ENCODE results near the gene NSD1. TPM values are rescaled to one million over a fixed set of nuclear protein-coding genes. Genes with fewer than 3 reads are reported as not detected.

The NSD1 gene
- total RNA-seq, 1 donor from 2014 or later = 111 TPM

GRCh38 chr5:177327539-177328522 lies 194.3 kb downstream of the NSD1 start:
- Mint-ChIP-seq H3K27ac (ENCODE audit: unreplicated experiment) (no peak overlapping the region), H3K4me3 (ENCODE audit: unreplicated experiment) (no peak overlapping the region), H3K4me1 (ENCODE audit: unreplicated experiment) (peaks cover 15% of the 10 kb centered on the region), H3K36me3 (ENCODE audit: low read depth, unreplicated experiment) (peaks cover 25% of the 10 kb centered on the region), H3K9me3 (ENCODE audit: unreplicated experiment) (no peaks in the 10 kb centered on the region), H3K27me3 (ENCODE audit: unreplicated experiment) (peaks cover 4% of the 10 kb centered on the region)
- TF ChIP-seq, protein P1, sequence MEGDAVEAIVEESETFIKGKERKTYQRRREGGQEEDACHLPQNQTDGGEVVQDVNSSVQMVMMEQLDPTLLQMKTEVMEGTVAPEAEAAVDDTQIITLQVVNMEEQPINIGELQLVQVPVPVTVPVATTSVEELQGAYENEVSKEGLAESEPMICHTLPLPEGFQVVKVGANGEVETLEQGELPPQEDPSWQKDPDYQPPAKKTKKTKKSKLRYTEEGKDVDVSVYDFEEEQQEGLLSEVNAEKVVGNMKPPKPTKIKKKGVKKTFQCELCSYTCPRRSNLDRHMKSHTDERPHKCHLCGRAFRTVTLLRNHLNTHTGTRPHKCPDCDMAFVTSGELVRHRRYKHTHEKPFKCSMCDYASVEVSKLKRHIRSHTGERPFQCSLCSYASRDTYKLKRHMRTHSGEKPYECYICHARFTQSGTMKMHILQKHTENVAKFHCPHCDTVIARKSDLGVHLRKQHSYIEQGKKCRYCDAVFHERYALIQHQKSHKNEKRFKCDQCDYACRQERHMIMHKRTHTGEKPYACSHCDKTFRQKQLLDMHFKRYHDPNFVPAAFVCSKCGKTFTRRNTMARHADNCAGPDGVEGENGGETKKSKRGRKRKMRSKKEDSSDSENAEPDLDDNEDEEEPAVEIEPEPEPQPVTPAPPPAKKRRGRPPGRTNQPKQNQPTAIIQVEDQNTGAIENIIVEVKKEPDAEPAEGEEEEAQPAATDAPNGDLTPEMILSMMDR (IDR thresholded peaks at IDR 0.05; ENCODE audit: unreplicated experiment) = no peak
- no peak for DNase-seq (ENCODE audit: low spot score)

GRCh38 chr5:177328545-177329231 lies 195.1 kb downstream of the NSD1 start:
- H3K4me3 Mint-ChIP-seq (ENCODE audit: unreplicated experiment) = no peak overlapping the region
- DNase-seq (ENCODE audit: low spot score) = no peak
- H3K9me3 Mint-ChIP-seq (ENCODE audit: unreplicated experiment) = no peaks in the 10 kb centered on the region
- H3K4me1 Mint-ChIP-seq (ENCODE audit: unreplicated experiment) = peaks cover 18% of the 10 kb centered on the region
- TF ChIP-seq, protein P1 (IDR thresholded peaks at IDR 0.05; ENCODE audit: unreplicated experiment) = no peak
- peaks cover 8% of the 10 kb centered on the region for H3K27me3 Mint-ChIP-seq (ENCODE audit: unreplicated experiment)
- peaks cover 31% of the 10 kb centered on the region for H3K36me3 Mint-ChIP-seq (ENCODE audit: low read depth, unreplicated experiment)
- H3K27ac Mint-ChIP-seq (ENCODE audit: unreplicated experiment) = no peak overlapping the region

DNA sequence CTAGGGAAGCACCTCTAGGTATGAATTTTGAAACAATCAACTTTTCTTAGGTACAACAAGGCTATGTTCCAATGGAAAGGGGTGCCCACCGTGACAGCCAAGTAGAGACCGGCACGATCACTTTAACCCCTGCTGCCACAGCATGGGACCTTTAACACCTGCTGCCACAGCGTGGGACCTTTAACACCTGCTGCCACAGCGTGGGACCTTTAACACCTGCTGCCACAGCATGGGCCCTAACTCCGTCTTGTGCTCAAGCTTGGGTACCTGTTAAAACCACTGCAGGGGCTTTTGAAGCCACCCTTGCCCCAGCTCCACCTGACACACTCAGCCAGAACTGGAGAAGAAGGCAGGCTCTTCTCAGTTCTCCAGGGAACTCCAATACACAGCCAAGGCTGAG lies 196.3 kb downstream of the NSD1 start:
- Mint-ChIP-seq H3K4me3 (ENCODE audit: unreplicated experiment) (no peak overlapping the region), H3K27ac (ENCODE audit: unreplicated experiment) (no peak overlapping the region), H3K36me3 (ENCODE audit: low read depth, unreplicated experiment) (peaks cover 36% of the 10 kb centered on the region), H3K9me3 (ENCODE audit: unreplicated experiment) (no peaks in the 10 kb centered on the region), H3K27me3 (ENCODE audit: unreplicated experiment) (peaks cover 13% of the 10 kb centered on the region), H3K4me1 (ENCODE audit: unreplicated experiment) (peaks cover 18% of the 10 kb centered on the region)
- no peak for DNase-seq (ENCODE audit: low spot score)
- TF ChIP-seq, protein P1 (IDR thresholded peaks at IDR 0.05; ENCODE audit: unreplicated experiment) = no peak

- H3K4me1 Mint-ChIP-seq (ENCODE audit: unreplicated experiment) = peaks cover 18% of the 10 kb centered on the region
- peak overlapping the region; percentile 42 for H3K4me3 Mint-ChIP-seq (ENCODE audit: unreplicated experiment)
- H3K27me3 Mint-ChIP-seq (ENCODE audit: unreplicated experiment) = peaks cover 18% of the 10 kb centered on the region
- TF ChIP-seq, protein P1 (IDR thresholded peaks at IDR 0.05; ENCODE audit: unreplicated experiment) = no peak
- no peaks in the 10 kb centered on the region for H3K9me3 Mint-ChIP-seq (ENCODE audit: unreplicated experiment)
- DNase-seq (ENCODE audit: low spot score) = no peak
- H3K36me3 Mint-ChIP-seq (ENCODE audit: low read depth, unreplicated experiment) = peaks cover 47% of the 10 kb centered on the region
- H3K27ac Mint-ChIP-seq (ENCODE audit: unreplicated experiment) = peak overlapping the region; percentile 5
Observed at GRCh38 chr5:177330991-177331842, 197.6 kb downstream of the NSD1 start.

All from endothelial cell (in vitro differentiated cells).